Naive thymus-derived CD4-positive, alpha-beta T cell (primary cell): Measurements from ENCODE around the gene EIF4G3. TPM values are rescaled to one million over a fixed set of nuclear protein-coding genes. Genes with fewer than 3 reads are reported as not detected.
"Not testable (repeated sequence)": the region's sequence is repeated elsewhere in the genome, so short reads cannot be mapped to it uniquely, and the experiment has no call there.

Source experiments
- ATAC-seq: fragments of 150-1000 bp; cut with Tn5 transposase; 2 replicates; pipeline ENCODE4 v1.10.0; 2021; ENCODE audit warnings: mild to moderate bottlenecking, moderate library complexity
- CTCF ChIA-PET: fragments of 350-600 bp; sonication (Branson Sonifier 250); formaldehyde crosslinking; loops from one replicate; lab custom pipeline; 2021; ENCODE audit warnings: antibody characterized with exemption; lab: Charles Lee
- POLR2A ChIA-PET: fragments of 350-600 bp; sonication (Branson Sonifier 250); formaldehyde crosslinking; loops from one replicate; lab custom pipeline; 2021; ENCODE audit warnings: antibody characterized with exemption, inconsistent platforms; lab: Charles Lee
- DNase-seq, 9 donors: peaks; one replicate each; pipeline versions ENCODE4 v3.0.0 to v3.0.0-alpha.2; 2020 to 2022; ENCODE audit warnings: mixed read lengths in 1 of 9
- H3K27ac ChIP-seq: one replicate; pipeline ENCODE4 v1.7.0; 2013; ENCODE audit warnings: mild to moderate bottlenecking, low read depth, low read length, moderate library complexity
- H3K27me3 ChIP-seq, 2 donors: one replicate each; pipeline ENCODE4 v1.7.0; 2013; ENCODE audit warnings: low read length in 2 of 2, mild to moderate bottlenecking in 2 of 2, moderate library complexity in 2 of 2; ENCODE audit not compliant: control insufficient read depth in 2 of 2, insufficient read depth in 2 of 2
- H3K36me3 ChIP-seq, 3 experiments: 1 replicate in 2 of 3; 2 replicates in 1 of 3; pipeline ENCODE4 v1.7.0; 2013; ENCODE audit warnings: low read length in 3 of 3, mild to moderate bottlenecking in 3 of 3, moderate library complexity in 1 of 3; ENCODE audit not compliant: insufficient read depth in 3 of 3, control insufficient read depth in 2 of 3
- H3K4me1 ChIP-seq, 2 donors: one replicate each; pipeline ENCODE4 v1.7.0; 2013; ENCODE audit warnings: low read length in 2 of 2, mild to moderate bottlenecking in 2 of 2, moderate library complexity in 1 of 2; ENCODE audit not compliant: control insufficient read depth in 2 of 2, insufficient read depth in 2 of 2
- H3K4me3 ChIP-seq: 2 replicates; pipeline ENCODE4 v1.7.0; 2013; ENCODE audit warnings: mild to moderate bottlenecking, low read length
- H3K9me3 ChIP-seq, 3 experiments: 1 replicate in 2 of 3; 2 replicates in 1 of 3; pipeline ENCODE4 v1.7.0; 2013; ENCODE audit warnings: low read length in 3 of 3; ENCODE audit not compliant: control insufficient read depth in 2 of 3
- H3K27ac Mint-ChIP-seq, 9 donors: one replicate each; pipeline ENCODE4 v1.8.0; 2020 to 2022; ENCODE audit warnings: mixed read lengths in 9 of 9, mild to moderate bottlenecking in 8 of 9, moderate library complexity in 5 of 9, inconsistent platforms in 2 of 9
- H3K27me3 Mint-ChIP-seq, 5 donors: one replicate each; pipeline ENCODE4 v1.8.0; 2021 to 2022; ENCODE audit warnings: mixed read lengths in 5 of 5, mild to moderate bottlenecking in 1 of 5
- H3K36me3 Mint-ChIP-seq, 5 donors: one replicate each; pipeline ENCODE4 v1.8.0; 2020 to 2022; ENCODE audit warnings: mixed read lengths in 5 of 5, mild to moderate bottlenecking in 3 of 5, inconsistent platforms in 1 of 5
- H3K4me1 Mint-ChIP-seq, 7 donors: one replicate each; pipeline ENCODE4 v1.8.0; 2020 to 2022; ENCODE audit warnings: mixed read lengths in 7 of 7, mild to moderate bottlenecking in 3 of 7, inconsistent platforms in 1 of 7
- H3K4me3 Mint-ChIP-seq, 10 donors: one replicate each; pipeline ENCODE4 v1.8.0; 2020 to 2022; ENCODE audit warnings: mild to moderate bottlenecking in 10 of 10, mixed read lengths in 10 of 10, moderate library complexity in 6 of 10, inconsistent platforms in 2 of 10
- H3K9me3 Mint-ChIP-seq, 11 donors: one replicate each; pipeline ENCODE4 v1.8.0; 2020 to 2022; ENCODE audit warnings: mixed read lengths in 11 of 11, mild to moderate bottlenecking in 4 of 11, inconsistent platforms in 1 of 11, moderate library complexity in 1 of 11
- intact Hi-C, 2 donors: fragments of 100-400 bp; cut with micrococcal nuclease; formaldehyde crosslinking; loops; one replicate each; pipeline ENCODE4 v1.15.1; 2023
- polyA plus RNA-seq, 2 donors: library from polyadenylated mRNA; unstranded; fragments of 300-500 nt; fragmentation: Illumina TruSeq; gene quantifications; one replicate each; pipeline ENCODE4 v1.2.3, GENCODE V29; 2021
- total RNA-seq, 6 experiments: library from RNA in 5 of 6; stranded (reverse) in 5 of 6; gene quantifications; 1 replicate in 5 of 6; 2 replicates in 1 of 6; pipeline ENCODE4 v1.2.3 and lab custom pipeline; 2021 to 2026

The EIF4G3 gene
- total and polyA plus RNA-seq, 7 experiments from 2014 or later, result 3.3 to 46.3 (median 16.4) TPM

GRCh38 chr1:21058035-21058793, 118.5 kb downstream of the EIF4G3 start:
- Mint-ChIP-seq H3K4me3 (no peak overlapping the region), H3K27me3 (no peaks in the 10 kb centered on the region), H3K9me3 (no peaks in the 10 kb centered on the region), H3K4me1 (peaks cover 0 to 4% (median 0%) of the 10 kb centered on the region in 7 donors), H3K27ac (no peak overlapping the region), H3K36me3 (peaks cover 0 to 7% (median 2%) of the 10 kb centered on the region in 5 donors)
- no peaks in the 10 kb centered on the region for H3K9me3 ChIP-seq
- ATAC-seq, result no peak
- H3K4me1 ChIP-seq, result no peaks in the 10 kb centered on the region
- H3K27ac ChIP-seq, result no peak overlapping the region
- no peak for DNase-seq
- H3K4me3 ChIP-seq, result no peak overlapping the region
- ChIA-PET CTCF (no interaction called here), POLR2A (no interaction called here)
- intact Hi-C loops, result no loop called here
- H3K27me3 ChIP-seq, result no peaks in the 10 kb centered on the region
- no peaks in the 10 kb centered on the region for H3K36me3 ChIP-seq

- CTCF ChIA-PET, ATAC-seq, H3K4me1 ChIP-seq, H3K36me3 ChIP-seq, H3K4me3 Mint-ChIP-seq, H3K27me3 Mint-ChIP-seq, H3K4me1 Mint-ChIP-seq, H3K27me3 ChIP-seq, H3K9me3 Mint-ChIP-seq, DNase-seq, H3K27ac Mint-ChIP-seq, H3K27ac ChIP-seq, intact Hi-C loops, H3K9me3 ChIP-seq, POLR2A ChIA-PET, H3K4me3 ChIP-seq: not testable (repeated sequence)
- H3K36me3 Mint-ChIP-seq, result peaks cover 0 to 26% (median 16%) of the 10 kb centered on the region in 5 donors
These were observed 123.3 kb downstream of the EIF4G3 start for GRCh38 chr1:21053189-21053928.

GRCh38 chr1:21052034-21052433, 124.7 kb downstream of the EIF4G3 start:
- H3K27me3 ChIP-seq, result no peaks in the 10 kb centered on the region
- CTCF ChIA-PET, result no interaction called here
- no peak overlapping the region for H3K27ac ChIP-seq
- Mint-ChIP-seq H3K27ac (no peak overlapping the region), H3K4me1 (peaks cover 0 to 4% (median 0%) of the 10 kb centered on the region in 7 donors), H3K36me3 (peaks cover 0 to 31% (median 16%) of the 10 kb centered on the region in 5 donors), H3K27me3 (no peaks in the 10 kb centered on the region), H3K9me3 (no peaks in the 10 kb centered on the region), H3K4me3 (no peak overlapping the region)
- POLR2A ChIA-PET, result no interaction called here
- H3K36me3 ChIP-seq, result peaks cover 0 to 4% (median 0%) of the 10 kb centered on the region in 3 experiments
- intact Hi-C loops, result no loop called here
- no peaks in the 10 kb centered on the region for H3K9me3 ChIP-seq
- H3K4me3 ChIP-seq, result no peak overlapping the region
- no peaks in the 10 kb centered on the region for H3K4me1 ChIP-seq
- no peak for ATAC-seq
- no peak for DNase-seq

GRCh38 chr1:21051177-21051825, 125.4 kb downstream of the EIF4G3 start:
- CTCF ChIA-PET, result no interaction called here
- H3K4me3 Mint-ChIP-seq, result no peak overlapping the region

GRCh38 chr1:21050031-21050430, 126.7 kb downstream of the EIF4G3 start:
- POLR2A ChIA-PET, result no interaction called here
- Histone ChIP-seq H3K27ac (no peak overlapping the region), H3K4me3 (no peak overlapping the region), H3K4me1 (no peaks in the 10 kb centered on the region), H3K36me3 (peaks cover 0 to 4% (median 0%) of the 10 kb centered on the region in 3 experiments), H3K9me3 (no peaks in the 10 kb centered on the region), H3K27me3 (no peaks in the 10 kb centered on the region)
- Mint-ChIP-seq H3K27ac (no peak overlapping the region), H3K9me3 (no peaks in the 10 kb centered on the region), H3K36me3 (peaks cover 0 to 29% (median 16%) of the 10 kb centered on the region in 5 donors), H3K4me1 (peaks cover 0 to 4% (median 0%) of the 10 kb centered on the region in 7 donors), H3K4me3 (no peak overlapping the region), H3K27me3 (no peaks in the 10 kb centered on the region)
- ATAC-seq (no peak), DNase-seq (no peak)
- intact Hi-C loops, result no loop called here
- CTCF ChIA-PET, result no interaction called here

More at GRCh38 chr1:21051177-21051825, 125.4 kb downstream of the EIF4G3 start:
- Histone ChIP-seq H3K9me3 (no peaks in the 10 kb centered on the region), H3K4me3 (no peak overlapping the region), H3K27ac (no peak overlapping the region), H3K4me1 (no peaks in the 10 kb centered on the region), H3K27me3 (no peaks in the 10 kb centered on the region), H3K36me3 (peaks cover 0 to 4% (median 0%) of the 10 kb centered on the region in 3 experiments)
- POLR2A ChIA-PET, result no interaction called here
- no peak for DNase-seq
- H3K9me3 Mint-ChIP-seq, result no peaks in the 10 kb centered on the region
- no peak for ATAC-seq
- H3K4me1 Mint-ChIP-seq, result peaks cover 0 to 4% (median 0%) of the 10 kb centered on the region in 7 donors
- H3K27ac Mint-ChIP-seq, result no peak overlapping the region
- H3K36me3 Mint-ChIP-seq, result peaks cover 0 to 31% (median 16%) of the 10 kb centered on the region in 5 donors
- intact Hi-C loops, result no loop called here
- no peaks in the 10 kb centered on the region for H3K27me3 Mint-ChIP-seq

- peaks cover 0 to 26% (median 16%) of the 10 kb centered on the region in 5 donors for H3K36me3 Mint-ChIP-seq
- peaks cover 0 to 4% (median 0%) of the 10 kb centered on the region in 3 experiments for H3K36me3 ChIP-seq
- no peaks in the 10 kb centered on the region for H3K4me1 ChIP-seq
- POLR2A ChIA-PET, result no interaction called here
- no peaks in the 10 kb centered on the region for H3K9me3 Mint-ChIP-seq
- no peaks in the 10 kb centered on the region for H3K27me3 ChIP-seq
- no peak overlapping the region for H3K4me3 ChIP-seq
- ATAC-seq, result no peak
- no peak overlapping the region for H3K27ac ChIP-seq
- H3K27ac Mint-ChIP-seq, result no peak overlapping the region
- H3K4me1 Mint-ChIP-seq, result peaks cover 0 to 5% (median 0%) of the 10 kb centered on the region in 7 donors
- H3K27me3 Mint-ChIP-seq, result no peaks in the 10 kb centered on the region
- intact Hi-C loops, result no loop called here
- DNase-seq, result no peak
- no peak overlapping the region for H3K4me3 Mint-ChIP-seq
- no peaks in the 10 kb centered on the region for H3K9me3 ChIP-seq
- CTCF ChIA-PET, result interaction anchor here (0.6 kb wide), 1 partner anchor 17 kb away, joined by 5 read pairs; no protein-coding TSS in a partner anchor
These were observed 128.2 kb downstream of the EIF4G3 start for GRCh38 chr1:21048462-21048861.
